HG02763 (cell line): ENCODE measurements around the gene COL6A2.
"Not testable (repeated sequence)": the region's sequence is repeated elsewhere in the genome, so short reads cannot be mapped to it uniquely, and the experiment has no call there.

Source experiments
- ATAC-seq: cut with Tn5 transposase; IDR thresholded peaks from one replicate; pipeline ENCODE4 v1.9.1; 2021; ENCODE audit warnings: mild to moderate bottlenecking, moderate library complexity; ENCODE audit not compliant: unreplicated experiment

Gene COL6A2

DNA sequence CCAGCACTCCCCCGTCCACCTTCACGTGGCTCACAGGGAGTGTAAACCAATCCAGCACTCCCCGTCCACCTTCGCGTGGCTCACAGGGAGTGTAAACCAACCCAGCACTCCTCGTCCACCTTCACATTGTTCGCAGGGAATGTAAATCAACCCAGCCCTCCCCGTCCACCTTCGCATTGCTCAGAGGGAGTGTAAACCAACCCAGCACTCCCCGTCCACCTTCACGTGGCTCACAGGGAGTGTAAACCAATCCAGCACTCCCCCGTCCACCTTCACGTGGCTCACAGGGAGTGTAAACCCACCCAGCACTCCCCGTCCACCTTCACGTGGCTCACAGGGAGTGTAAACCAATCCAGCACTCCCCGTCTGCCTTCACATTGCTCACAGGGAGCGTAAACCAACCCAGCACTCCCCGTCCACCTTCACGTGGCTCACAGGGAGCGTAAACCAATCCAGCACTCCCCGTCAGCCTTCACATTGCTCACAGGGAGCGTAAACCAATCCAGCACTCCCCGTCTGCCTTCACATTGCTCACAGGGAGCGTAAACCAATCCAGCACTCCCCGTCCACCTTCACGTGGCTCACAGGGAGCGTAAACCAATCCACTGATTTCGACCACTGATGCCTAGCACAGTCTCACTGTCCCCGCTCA lies 42.6 kb downstream of the COL6A2 start:
- not testable (repeated sequence) for ATAC-seq

- no peak for ATAC-seq
These were observed 44.1 kb downstream of the COL6A2 start for GRCh38 chr21:46141767-46142581.

DNA sequence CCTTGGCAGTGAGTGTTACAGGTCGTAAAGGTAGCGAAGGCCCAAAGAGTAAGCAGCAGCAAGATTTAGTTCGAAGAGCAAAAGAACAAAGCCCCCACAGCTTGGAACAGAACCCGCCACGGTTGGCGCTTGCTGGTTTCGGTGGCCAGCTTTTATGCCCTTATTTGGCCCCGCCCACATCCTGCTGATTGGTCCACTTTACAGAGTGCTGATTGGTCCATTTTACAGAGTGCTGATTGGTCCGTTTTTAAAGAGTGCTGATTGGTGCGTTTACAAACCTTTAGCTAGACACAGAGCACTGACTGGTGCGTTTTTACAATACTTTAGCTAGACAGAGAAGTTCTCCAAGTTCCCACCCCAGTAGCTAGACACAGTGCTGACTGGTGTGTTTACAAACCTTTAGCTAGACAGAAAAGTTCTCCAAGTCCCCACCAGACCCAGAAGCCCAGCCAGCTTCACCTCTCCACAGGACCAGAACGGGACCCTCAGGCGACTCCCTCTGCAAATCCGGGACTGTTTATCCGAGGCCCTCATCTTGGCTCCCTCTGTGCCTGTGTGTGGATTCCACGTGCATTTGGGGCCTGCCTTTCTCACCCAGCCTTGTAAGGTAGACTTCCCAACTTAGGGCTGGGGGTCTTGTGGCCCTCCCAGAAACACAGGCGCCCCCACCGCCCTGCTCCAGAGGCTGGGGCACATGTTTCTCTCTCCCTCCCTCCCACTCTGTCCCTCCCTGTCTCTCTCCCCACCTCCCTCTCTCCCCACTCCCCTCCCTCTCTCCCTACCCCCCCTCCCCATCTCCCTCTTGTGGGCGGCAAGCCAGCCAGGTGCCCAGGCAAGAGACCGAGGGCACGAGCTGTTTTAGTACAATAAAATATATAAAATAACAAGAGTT lies 44.9 kb downstream of the COL6A2 start:
- ATAC-seq: no peak

DNA sequence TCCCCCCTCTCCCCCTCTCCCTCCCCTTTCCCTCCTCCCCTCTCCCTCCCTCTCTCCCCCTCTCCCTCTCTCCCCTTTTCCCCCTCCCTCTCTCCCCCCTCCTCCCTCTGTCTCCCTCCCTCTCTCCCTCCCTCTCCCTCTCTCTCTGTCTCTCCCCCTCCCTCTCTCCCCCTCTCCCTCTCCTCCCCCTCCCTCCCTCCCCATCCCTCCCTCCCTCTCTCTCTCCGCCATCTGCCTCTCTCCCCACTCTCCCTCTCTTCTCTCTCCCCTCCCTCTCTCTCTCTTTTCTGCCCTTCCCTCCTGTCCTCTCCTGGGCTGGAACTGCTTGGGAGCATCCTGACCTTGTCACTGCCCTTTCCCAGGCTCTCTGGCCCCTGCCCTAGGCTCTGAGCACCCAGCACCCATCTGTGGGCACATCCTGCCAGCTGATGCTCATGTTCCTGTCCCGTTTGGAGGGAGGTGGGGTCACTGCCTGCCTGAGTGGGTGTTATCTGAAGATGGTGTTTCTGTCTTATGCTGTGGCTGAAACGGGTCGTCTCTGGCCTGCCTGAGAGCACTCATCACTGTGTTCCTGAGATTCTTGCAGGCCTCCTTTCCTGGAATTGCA lies 46.7 kb downstream of the COL6A2 start:
- no peak for ATAC-seq

DNA sequence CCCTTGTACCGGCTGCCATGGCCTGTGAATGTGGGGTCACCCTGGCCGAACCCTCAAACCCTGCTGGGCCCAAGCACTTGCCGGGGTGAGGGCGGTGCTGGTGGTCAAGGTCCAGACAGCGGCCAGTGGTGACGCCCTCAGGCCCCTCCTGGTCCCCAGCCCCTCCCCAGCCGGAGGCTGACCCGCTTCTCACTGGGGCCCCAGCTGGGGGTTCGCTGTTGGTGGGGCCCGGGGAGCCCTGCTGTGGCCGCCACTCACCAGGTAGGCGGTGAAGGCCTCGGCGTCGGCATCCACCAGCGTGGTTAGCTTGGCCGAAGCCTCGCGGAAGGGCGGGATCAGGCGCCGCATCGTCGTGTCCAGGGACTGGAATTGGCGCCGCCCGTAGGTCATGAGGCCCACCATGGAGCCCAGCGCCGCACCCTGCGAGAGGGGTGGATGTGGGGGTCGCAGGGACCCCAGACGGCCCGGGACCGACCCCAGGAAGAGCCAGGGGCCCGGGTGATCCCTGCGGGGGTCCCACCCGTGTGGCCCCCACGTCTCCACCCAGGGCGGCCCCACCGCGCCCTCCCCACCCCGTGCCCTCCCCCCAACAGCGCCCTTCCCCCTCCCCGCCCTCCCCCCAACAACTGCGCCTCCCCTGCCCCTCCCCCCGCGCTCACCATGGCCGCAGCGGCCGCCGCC lies 47.4 kb downstream of the COL6A2 start:
- no peak for ATAC-seq

GRCh38 chr21:46145840-46146691 lies 48.2 kb downstream of the COL6A2 start:
- no peak for ATAC-seq

DNA sequence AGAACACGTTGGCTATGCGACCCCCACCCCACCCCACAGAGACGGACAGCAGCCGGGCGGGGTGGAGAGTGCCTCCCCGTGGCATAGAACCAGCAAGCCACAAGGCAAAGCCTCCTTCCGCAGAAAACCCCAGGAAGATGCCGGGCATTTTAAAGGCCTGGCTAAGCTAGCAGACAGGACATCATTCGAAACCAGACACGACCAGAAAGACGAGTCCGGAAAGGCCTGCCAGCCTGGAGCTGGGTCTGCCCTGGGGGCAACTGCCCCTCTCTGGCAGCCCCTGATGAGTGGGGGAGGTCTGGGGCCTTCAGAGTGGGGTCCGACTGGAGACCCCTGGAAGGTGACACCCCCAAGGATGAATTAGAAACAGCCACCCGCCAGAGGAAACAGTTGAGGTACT lies 48.9 kb downstream of the COL6A2 start:
- ATAC-seq: no peak

GRCh38 chr21:46147429-46147828 lies 49.5 kb downstream of the COL6A2 start:
- not testable (repeated sequence) for ATAC-seq

GRCh38 chr21:46148106-46148505 lies 50.2 kb downstream of the COL6A2 start:
- no peak for ATAC-seq

DNA sequence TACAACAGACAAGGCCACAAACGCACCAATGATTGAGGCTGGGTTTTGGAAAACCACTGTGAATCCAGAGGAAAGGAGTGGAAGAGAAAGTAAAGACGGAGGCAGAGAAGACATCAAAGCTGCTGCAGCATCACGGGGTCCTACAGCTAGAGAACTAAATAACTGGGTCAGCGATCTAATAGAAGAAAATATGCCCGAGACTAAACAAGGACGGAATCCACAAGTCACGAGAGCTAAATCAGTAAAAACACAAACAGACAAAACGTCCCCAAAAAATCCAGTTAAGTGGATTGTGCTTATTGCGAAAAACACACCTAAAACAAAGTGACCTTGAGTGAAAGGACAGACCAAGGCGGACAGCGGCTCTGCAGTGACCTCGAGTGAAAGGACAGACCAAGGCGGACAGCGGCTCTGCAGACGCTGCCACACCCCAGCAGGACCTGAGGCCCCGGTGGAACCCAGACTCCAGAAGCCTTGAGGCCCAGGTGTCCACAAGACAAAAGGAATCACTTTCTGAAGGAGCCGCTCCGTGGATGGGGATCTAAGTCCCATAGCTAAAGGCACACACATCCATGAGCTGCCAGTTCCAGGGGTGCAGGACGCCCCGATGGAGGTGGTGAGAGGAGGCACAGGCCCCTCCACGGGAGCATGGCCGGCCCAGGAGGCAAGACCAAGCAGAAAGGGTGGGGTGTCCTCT lies 51.4 kb downstream of the COL6A2 start:
- ATAC-seq: no peak

GRCh38 chr21:46150073-46150472 lies 52.2 kb downstream of the COL6A2 start:
- no peak for ATAC-seq

DNA sequence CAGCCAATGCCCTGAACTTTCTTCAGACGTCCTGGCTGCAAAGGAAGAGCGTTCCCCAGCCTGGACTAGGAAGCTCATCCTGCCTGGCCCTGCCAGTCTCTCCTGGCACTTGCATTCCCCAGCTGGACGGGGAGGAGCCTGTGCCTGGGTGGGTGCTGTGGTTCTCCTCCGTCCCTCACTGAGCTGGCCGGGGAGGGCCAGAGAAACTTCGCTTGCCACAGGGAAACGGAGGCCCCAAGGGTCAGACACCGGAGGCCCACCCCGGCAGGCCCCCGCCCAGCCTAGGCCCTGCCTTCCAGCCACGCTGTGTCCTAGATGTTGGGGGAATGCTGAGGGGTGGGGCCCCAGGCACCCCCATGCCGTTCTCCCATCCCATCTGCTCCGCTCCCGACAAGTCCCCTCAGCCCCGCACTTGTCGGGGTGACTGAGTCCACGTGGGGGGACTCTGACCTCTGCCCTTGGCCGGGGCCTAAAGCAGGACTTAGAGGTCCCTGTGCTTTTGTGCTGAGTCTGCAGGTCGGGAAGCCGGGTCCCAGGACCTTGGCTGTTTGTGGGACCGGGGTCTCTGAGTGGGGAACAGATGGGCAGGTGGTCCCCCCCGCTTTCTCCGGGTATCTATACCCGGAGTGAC lies 52.7 kb downstream of the COL6A2 start:
- no peak for ATAC-seq

DNA sequence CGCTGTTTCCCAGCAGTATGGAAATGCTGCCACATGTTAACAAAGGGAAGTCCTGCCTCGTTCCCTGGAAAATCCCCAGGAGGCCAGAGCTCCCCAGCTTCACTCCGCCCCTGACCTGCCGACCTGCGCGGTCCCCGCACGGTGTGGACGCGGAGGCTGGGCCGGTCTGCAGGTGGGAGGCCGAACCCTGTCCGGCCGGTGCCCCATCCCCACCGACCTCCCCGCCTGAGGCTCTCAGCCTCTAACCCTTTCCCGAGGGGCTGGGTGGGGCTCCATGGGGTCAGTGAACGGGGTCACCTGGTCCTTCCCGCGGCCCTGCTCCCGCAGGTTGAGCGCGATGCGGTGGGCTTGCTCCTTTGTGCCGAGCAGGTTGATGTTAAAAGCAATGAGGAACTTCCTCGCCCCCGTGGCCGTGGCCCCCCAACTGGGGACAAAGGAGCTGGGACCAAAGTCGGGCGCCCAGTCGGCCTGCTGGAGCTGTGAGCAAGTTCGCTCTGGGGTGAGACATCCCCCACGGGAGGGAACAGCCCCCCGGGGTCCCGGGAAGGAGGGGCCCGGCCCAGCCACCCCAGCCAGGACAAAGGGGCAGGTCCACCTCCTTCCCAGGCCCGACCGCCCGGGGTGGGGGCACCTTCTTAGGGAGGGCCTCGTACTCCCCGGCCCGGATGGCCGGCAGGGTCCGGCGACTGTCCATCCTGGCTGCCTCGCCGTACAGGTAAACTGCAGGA lies 53.5 kb downstream of the COL6A2 start:
- no peak for ATAC-seq

GRCh38 chr21:46151989-46152926 lies 54.3 kb downstream of the COL6A2 start:
- no peak for ATAC-seq

DNA sequence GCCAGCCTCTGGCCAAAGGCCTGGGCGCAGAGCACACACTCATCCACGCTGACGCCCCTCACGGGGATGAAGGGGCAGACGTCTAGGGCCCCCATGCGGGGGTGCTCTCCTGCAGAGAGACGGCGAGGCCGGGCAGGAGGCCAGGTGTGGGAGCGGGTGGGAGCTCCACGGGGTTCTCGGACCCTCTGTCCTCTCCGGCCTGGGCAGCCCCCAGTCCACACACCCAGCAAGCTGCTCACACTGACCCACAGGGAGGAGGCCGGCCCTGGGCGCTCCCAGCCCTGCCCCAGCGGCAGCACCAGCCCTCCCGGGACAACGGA lies 55.0 kb downstream of the COL6A2 start:
- ATAC-seq: no peak

- ATAC-seq: no peak
These were observed 55.6 kb downstream of the COL6A2 start for GRCh38 chr21:46153247-46154154.
